Kasumi-1 (cell line): ENCODE results near the gene RASAL1.

Experiments used
- DNase-seq, 2 experiments: peaks; one replicate each; lab custom pipeline; 2025; lab: John Stamatoyannopoulos, UW

Gene RASAL1

GRCh38 chr12:113162102-113163029 is 26.8 kb upstream of the RASAL1 start:
- DNase-seq: no peak

GRCh38 chr12:113161415-113162016 is 26.0 kb upstream of the RASAL1 start:
- DNase-seq: no peak

GRCh38 chr12:113159937-113160336 is 24.4 kb upstream of the RASAL1 start:
- no peak for DNase-seq

DNA sequence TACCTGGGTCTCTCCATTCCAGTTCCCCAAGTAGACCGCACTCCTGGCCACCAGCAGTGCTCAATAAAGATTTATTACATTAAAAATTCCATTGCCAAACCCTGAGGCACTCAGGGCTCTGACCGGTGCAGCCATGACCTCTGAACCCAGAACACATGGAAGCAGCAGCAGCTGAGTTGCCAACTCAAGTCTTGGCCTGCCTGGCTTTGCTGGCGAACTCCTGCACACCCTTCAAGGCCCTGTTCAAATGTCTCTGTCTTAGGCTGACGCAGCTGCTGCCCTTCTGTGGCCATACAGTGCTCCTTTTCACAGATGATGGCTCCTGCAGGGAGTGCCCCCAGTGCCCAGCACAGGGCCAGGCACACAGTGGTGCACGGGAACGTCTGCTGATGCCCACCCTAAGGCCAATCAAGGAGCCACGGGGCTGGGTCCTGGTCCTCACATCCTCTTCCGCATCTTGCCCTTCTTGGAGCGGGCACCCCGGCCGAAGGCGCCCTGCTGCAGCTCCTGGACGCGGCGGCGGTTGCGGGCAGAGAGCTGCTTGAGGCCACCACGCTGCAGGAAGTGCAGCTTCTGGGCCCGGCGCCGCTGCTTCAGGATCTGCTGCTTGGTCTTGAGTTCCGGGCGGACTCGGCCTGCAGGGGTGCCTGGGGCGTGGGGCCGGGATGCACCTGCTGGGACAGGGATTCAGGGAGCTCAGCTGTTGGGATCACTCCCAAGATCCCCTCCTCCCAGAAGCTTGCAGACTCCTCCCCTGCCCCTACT is 23.1 kb upstream of the RASAL1 start:
- no peak for DNase-seq

- DNase-seq: no peak
These were observed 21.8 kb upstream of the RASAL1 start for GRCh38 chr12:113157218-113157859.

- no peak for DNase-seq
These were observed 20.1 kb upstream of the RASAL1 start for GRCh38 chr12:113155646-113156045.

- no peak for DNase-seq
These were observed 19.5 kb upstream of the RASAL1 start for GRCh38 chr12:113155060-113155459.

- DNase-seq: peak in 1 of 2 experiments; percentile 6
These were observed 18.9 kb upstream of the RASAL1 start for GRCh38 chr12:113154351-113154973.

- peak; percentile 54 to 61 for DNase-seq
These were observed 17.6 kb upstream of the RASAL1 start for GRCh38 chr12:113152835-113153814.

DNA sequence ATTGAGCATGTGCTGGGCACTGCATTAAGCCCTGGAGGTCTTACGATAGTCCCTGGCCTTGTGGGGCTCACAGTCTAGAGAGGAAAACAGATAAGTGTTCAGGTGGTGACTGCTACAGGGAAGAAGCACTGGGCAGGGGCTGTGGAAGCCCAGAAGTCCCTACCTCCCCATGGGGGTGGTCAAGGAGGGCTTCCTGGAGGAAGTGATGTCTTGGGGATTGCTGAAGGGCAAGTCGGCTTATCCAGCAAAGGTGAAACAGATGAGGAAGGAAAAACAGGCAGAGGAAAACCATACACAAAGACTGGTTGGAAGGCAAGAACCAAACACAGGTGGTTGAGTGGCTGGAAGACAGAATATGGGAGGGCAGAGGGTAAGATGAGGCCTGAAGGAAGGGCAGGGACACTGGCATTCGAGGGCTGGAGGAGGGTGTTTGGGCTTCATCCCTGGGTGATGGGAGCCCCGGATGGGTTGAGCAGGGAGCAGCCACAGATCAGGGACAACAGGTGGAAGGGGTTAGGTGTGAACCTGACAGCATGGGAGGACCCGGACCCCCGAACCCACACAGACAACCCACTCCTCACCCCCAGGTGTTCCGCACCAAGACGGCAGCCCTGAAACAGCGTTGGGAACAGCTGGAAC is 16.8 kb upstream of the RASAL1 start:
- DNase-seq: no peak

DNA sequence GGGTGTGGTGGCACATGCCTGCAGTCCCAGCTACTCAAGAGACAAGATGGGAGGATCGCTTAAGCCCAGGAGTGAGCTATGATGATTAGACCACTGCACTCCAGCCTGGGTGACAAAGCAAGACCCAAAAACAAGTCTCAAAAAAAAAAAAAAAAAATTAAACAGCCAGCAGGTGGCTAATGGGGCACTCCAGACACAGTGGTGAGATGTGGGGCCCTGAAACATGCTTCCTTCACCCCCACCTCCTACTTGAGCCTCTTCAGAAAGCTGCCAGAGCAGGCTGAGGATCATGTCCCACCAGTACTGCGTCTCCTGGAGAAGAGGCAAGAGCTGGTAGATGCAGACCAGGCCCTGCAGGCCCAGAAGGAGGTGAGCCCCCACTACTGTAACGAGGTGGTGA is 16.1 kb upstream of the RASAL1 start:
- no peak for DNase-seq

DNA sequence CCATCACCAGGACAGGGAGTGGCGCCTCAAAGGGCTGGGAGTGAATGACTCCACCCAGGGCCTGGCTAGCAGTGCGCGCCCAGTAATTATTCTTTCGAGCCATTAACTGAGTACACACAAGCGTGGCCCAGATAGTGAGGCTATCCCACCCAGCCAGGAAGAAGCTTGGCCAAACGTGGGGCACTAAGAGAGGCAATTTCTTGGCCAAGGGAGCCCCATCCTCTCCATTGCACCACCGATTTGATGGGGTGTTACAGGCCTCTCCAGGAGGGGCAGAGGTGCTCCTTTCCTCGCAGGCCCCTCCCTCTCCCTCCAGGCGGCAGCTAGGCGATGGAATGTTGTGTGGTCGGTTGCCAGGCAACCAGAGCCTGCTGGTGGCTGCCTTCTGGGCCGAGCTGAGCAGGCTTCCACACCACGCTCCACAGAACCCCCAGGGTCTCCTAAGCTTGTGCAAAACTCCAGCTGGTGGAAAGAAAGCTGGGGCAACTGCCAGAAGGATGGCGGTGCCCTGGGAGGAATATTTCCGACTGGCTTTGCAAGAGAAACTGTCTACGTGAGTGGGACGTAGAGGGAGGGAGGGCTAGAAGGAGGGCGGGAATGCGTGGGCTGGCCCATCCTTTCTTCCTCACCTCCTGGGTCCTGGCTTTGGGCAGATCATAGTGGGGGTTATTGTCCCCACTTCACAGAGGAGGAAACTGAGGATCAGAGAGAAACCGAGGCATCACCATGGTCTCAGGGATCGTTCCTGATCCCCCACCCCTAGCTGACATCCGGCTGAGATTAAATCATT is 14.0 kb upstream of the RASAL1 start, which contains the start of gene CFAP73:
Gene CFAP73 (plus strand): TSS at position 364 of the 790 bp plus-strand sequence. CDS start 134 bp downstream, at position 498.
- DNase-seq: peak; percentile 25 to 30

DNA sequence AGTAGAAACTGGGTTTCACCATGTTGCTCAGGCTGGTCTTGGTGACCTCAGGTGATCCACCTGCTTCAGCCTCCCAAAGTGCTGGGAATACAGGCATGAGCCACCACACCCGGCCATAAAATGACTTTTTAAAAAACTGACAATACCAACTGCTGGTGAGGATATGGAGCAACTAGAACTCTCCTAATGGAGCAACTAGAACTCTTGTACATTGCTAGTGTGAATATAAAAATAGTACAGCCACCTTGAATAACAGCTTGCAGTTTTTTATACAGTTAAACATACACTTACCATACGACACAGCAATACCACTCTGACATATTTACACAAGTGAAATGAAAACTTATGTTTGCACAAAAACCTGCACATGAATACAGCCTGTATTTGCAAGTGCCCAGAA is 11.4 kb upstream of the RASAL1 start:
- DNase-seq: no peak

DNA sequence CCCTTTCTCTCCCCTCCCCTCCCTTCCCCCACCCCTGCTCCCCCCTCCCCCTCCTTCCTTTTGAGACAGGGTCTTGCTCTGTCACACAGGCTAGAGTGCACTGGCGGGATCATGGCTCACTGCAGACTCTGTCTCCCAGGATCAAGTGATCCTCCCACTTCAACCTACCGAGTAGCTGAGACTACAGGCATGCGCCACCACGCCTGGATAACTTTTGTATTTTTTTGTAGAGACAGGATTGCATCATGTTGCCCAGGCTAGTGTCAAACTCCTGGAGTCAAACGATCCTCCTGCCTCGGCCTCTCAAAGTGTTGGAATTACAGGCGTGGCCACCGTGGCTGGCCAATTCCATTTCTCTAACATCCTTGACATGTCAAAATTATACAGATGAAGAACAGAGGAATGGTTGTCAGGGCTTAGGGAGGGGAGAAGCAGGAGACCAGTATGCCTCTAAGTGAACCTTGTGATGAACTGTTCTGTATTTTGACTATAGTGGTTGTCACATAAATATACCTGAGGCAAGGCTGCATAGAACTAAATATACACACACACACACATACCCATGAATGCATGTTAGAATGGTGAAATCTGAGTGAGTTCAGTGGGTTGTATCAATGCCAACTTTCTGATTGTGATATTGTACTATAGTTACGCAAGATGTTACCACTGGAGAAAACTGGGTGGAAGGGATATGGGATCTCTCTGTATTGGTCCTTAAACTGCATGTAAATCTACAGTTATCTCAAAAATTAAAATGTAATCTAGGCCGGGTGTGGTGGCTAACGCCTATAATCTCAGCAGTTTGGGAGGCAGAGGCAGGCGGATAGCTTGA is 10.4 kb upstream of the RASAL1 start:
- no peak for DNase-seq

GRCh38 chr12:113144806-113145205 is 9.2 kb upstream of the RASAL1 start:
- DNase-seq: no peak

DNA sequence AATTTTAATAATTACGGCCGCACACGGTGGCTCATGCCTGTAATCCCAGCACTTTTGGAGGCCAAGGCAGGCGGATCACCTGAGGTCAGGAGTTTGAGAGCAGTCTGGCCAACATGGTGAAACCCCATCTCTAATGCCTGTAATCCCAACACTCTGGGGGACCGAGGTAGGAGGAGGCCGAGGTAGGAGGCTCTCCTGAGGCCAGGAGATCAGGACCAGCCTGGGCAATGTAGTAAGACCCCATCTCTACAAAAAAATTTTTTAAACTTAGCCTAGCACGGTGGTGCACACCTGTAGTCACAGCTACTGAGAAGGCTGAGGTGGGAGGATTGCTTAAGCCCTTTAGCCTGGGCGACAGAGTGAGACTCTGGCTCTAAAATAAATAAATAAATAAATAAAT is 8.4 kb upstream of the RASAL1 start:
- no peak for DNase-seq

DNA sequence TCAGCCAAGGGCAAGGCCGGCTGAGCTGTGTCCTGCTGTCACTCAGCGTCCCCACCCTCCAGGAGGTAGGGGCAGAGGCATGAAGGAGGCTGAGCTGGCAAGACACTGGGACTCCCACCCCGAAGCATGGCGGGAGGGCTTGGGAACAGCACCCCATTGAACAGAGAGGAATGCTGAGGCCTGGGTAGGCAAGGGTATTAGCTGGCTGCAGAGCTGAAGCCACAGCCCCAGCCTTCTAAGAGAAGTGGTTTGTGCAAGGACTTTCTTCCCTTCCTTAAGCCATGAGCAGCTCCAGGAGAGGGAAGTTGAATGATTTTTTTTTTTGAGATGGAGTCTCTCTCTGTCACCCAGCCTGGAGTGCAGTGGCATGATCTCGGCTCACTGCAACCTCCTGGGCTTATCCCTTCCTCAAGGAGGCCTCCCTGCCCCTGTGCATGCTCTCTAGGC is 7.3 kb upstream of the RASAL1 start:
- DNase-seq: peak; percentile 41
